DND-41 (cell line): ENCODE results near the gene ZC3H11A.

Experiments
- ATAC-seq: fragments of 200-7000 bp; cut with Tn5 transposase; 3 replicates; pipeline ENCODE4 v1.9.1; 2021; ENCODE audit warnings: low read depth; ENCODE audit not compliant: insufficient read depth
- DNase-seq: peaks from one replicate; pipeline ENCODE4 v3.0.0-alpha.2; 2020
- H2AFZ ChIP-seq: 2 replicates; pipeline ENCODE4 v1.6.0; 2012; ENCODE audit warnings: low read depth, low read length
- H3K27ac ChIP-seq: 2 replicates; pipeline ENCODE4 v1.5.1; 2012; ENCODE audit warnings: low read length, inconsistent platforms
- H3K27me3 ChIP-seq: fragments of 200-600 bp; sonication (generic); 2 replicates; pipeline ENCODE4 v1.6.0; 2012; ENCODE audit warnings: low read length, mild to moderate bottlenecking, inconsistent platforms; ENCODE audit not compliant: insufficient read depth, poor library complexity
- H3K36me3 ChIP-seq: 2 replicates; pipeline ENCODE4 v1.5.1; 2012; ENCODE audit warnings: low read length, inconsistent platforms; ENCODE audit not compliant: insufficient read depth
- H3K4me1 ChIP-seq: 2 replicates; pipeline ENCODE4 v1.5.1; 2012; ENCODE audit warnings: mild to moderate bottlenecking, low read length; ENCODE audit not compliant: insufficient read depth
- H3K4me2 ChIP-seq: 2 replicates; pipeline ENCODE4 v1.6.0; 2012; ENCODE audit warnings: mild to moderate bottlenecking, moderate library complexity, low read length, inconsistent platforms; ENCODE audit not compliant: insufficient read depth
- H3K4me3 ChIP-seq, 2 experiments: fragments of 200-600 bp in 1 of 2; shearing (Covaris generic) in 1 of 2; 2 replicates each; pipeline ENCODE4 v1.5.1; 2012 to 2016; ENCODE audit warnings: inconsistent platforms in 2 of 2, low read length in 2 of 2, mild to moderate bottlenecking in 2 of 2, low read depth in 1 of 2, moderate library complexity in 1 of 2
- H3K79me2 ChIP-seq: 2 replicates; pipeline ENCODE4 v1.6.0; 2012; ENCODE audit warnings: low read length, inconsistent platforms; ENCODE audit not compliant: insufficient read depth
- H3K9ac ChIP-seq: 2 replicates; pipeline ENCODE4 v1.6.0; 2012; ENCODE audit warnings: low read depth, mild to moderate bottlenecking, inconsistent platforms, low read length, moderate library complexity
- H3K9me3 ChIP-seq: 2 replicates; pipeline ENCODE4 v1.5.1; 2012; ENCODE audit warnings: low read length, moderate library complexity, mild to moderate bottlenecking, inconsistent platforms; ENCODE audit not compliant: insufficient read depth, severe bottlenecking
- H4K20me1 ChIP-seq: 2 replicates; pipeline ENCODE4 v1.6.0; 2012; ENCODE audit warnings: low read length; ENCODE audit not compliant: insufficient read depth
- CTCF ChIP-seq: IDR thresholded peaks from 2 replicates; pipeline ENCODE4 v1.5.1; 2012; ENCODE audit warnings: borderline replicate concordance, low read length, moderate library complexity, mild to moderate bottlenecking; ENCODE audit not compliant: poor library complexity, severe bottlenecking; ENCODE audit errors: extremely low read depth
- EZH2 ChIP-seq: IDR thresholded peaks from 3 replicates; pipeline ENCODE4 v1.6.1; 2012; ENCODE audit warnings: borderline replicate concordance, low read depth, mild to moderate bottlenecking, moderate library complexity, low read length, inconsistent platforms; ENCODE audit not compliant: severe bottlenecking

The ZC3H11A gene

DNA sequence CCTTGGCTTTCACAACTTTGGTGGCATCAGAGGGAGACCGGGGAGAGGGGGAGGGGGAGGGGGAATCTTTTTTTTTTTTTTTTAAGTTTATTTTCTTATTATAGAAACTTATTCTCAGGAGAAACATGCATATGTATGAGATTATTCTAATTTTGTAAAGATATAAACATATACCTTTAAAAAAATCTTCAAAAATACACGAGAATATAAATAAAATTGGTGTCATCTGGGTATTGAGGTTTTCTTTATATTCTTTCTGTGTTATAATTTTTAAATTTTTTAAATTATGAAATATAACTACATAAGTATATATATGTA, 47.1 kb downstream of the ZC3H11A start:
- H3K27me3 ChIP-seq = no peaks in the 10 kb centered on the region
- no peak for TF ChIP-seq CTCF
- TF ChIP-seq EZH2 = no peak
- H3K4me1 ChIP-seq = no peaks in the 10 kb centered on the region
- no peaks in the 10 kb centered on the region; the same call in 1 of the 2 replicates for H4K20me1 ChIP-seq
- ATAC-seq (no peak), DNase-seq (no peak)
- no peaks in the 10 kb centered on the region; the same call in 1 of the 2 replicates for H3K79me2 ChIP-seq
- H3K9me3 ChIP-seq = no peaks in the 10 kb centered on the region
- H3K36me3 ChIP-seq = peaks cover 85% of the 10 kb centered on the region
- no peak overlapping the region for H3K4me2 ChIP-seq
- no peak overlapping the region for H3K9ac ChIP-seq
- H2AFZ ChIP-seq = no peak overlapping the region
- no peak overlapping the region for H3K27ac ChIP-seq
- H3K4me3 ChIP-seq = no peak overlapping the region

- DNase-seq = no peak
- Histone ChIP-seq H3K9me3 (no peaks in the 10 kb centered on the region), H3K4me3 (no peak overlapping the region), H3K4me1 (no peaks in the 10 kb centered on the region), H3K27ac (no peak overlapping the region), H3K79me2 (no peaks in the 10 kb centered on the region; the same call in 1 of the 2 replicates), H3K4me2 (no peak overlapping the region), H4K20me1 (no peaks in the 10 kb centered on the region; the same call in 1 of the 2 replicates), H3K9ac (no peak overlapping the region), H3K27me3 (no peaks in the 10 kb centered on the region), H3K36me3 (peaks cover 85% of the 10 kb centered on the region), H2AFZ (no peak overlapping the region)
- no peak for TF ChIP-seq EZH2
- TF ChIP-seq CTCF = no peak
- ATAC-seq = no peak
These were observed 48.0 kb downstream of the ZC3H11A start for GRCh38 chr1:203843435-203843834.
